OCI-LY7 (cell line): Measurements from ENCODE around the gene RPL32. TPM values are rescaled to one million over a fixed set of nuclear protein-coding genes. Genes with fewer than 3 reads are reported as not detected.

Source experiments
- BruUV-seq: library from RNA; stranded (reverse); fragments of 400-500 nt; replicated peaks from 2 replicates; lab custom pipeline; 2021; lab: Mats Ljungman, UMichigan
- CTCF ChIA-PET: fragments of 300-600 bp; sonication (Branson Sonifier 250); formaldehyde crosslinking; loops from one replicate; lab custom pipeline; 2022; ENCODE audit warnings: antibody characterized with exemption; ENCODE audit not compliant: unreplicated experiment; lab: Charles Lee
- POLR2A ChIA-PET: fragments of 300-600 bp; sonication (Branson Sonifier 250); formaldehyde crosslinking; loops from one replicate; lab custom pipeline; 2022; ENCODE audit warnings: antibody characterized with exemption; lab: Charles Lee
- DNase-seq: peaks from one replicate; pipeline ENCODE4 v3.0.0-alpha.2; 2015; ENCODE audit warnings: low spot score
- H2AFZ ChIP-seq: fragments of 200-600 bp; sonication (generic), shearing (Covaris generic); 2 replicates; pipeline ENCODE4 v1.6.1; 2014; ENCODE audit warnings: mild to moderate bottlenecking, antibody characterized with exemption, low read length, moderate library complexity
- H3K27ac ChIP-seq: fragments of 200-600 bp; sonication (generic); 2 replicates; pipeline ENCODE4 v1.5.1; 2014; ENCODE audit warnings: mixed run types, low read depth, mild to moderate bottlenecking, moderate library complexity, low read length, inconsistent platforms; ENCODE audit not compliant: poor library complexity, severe bottlenecking
- H3K36me3 ChIP-seq: fragments of 200-600 bp; sonication (generic); 2 replicates; pipeline ENCODE4 v1.6.1; 2014; ENCODE audit warnings: mild to moderate bottlenecking, antibody characterized with exemption, low read length, moderate library complexity, mixed read lengths; ENCODE audit not compliant: insufficient read depth
- H3K4me1 ChIP-seq: fragments of 200-600 bp; sonication (generic); 2 replicates; pipeline ENCODE4 v1.5.1; 2014; ENCODE audit warnings: mild to moderate bottlenecking, low read length; ENCODE audit not compliant: insufficient read depth, poor library complexity, severe bottlenecking
- H3K4me2 ChIP-seq: fragments of 200-600 bp; sonication (generic); 2 replicates; pipeline ENCODE4 v1.6.1; 2014; ENCODE audit warnings: mild to moderate bottlenecking, low read length
- H3K4me3 ChIP-seq: fragments of 200-600 bp; sonication (generic); 2 replicates; pipeline ENCODE4 v1.5.1; 2014; ENCODE audit warnings: mild to moderate bottlenecking, low read depth, low read length; ENCODE audit not compliant: poor library complexity, severe bottlenecking
- H3K79me2 ChIP-seq: fragments of 200-600 bp; sonication (generic); 2 replicates; pipeline ENCODE4 v1.6.1; 2016; ENCODE audit warnings: low read depth, mild to moderate bottlenecking, low read length, moderate library complexity, mixed read lengths; ENCODE audit not compliant: insufficient read depth
- H3K9me2 ChIP-seq: fragments of 200-600 bp; sonication (generic); 2 replicates; pipeline ENCODE4 v1.6.1; 2016; ENCODE audit warnings: mild to moderate bottlenecking, low read length, mixed read lengths; ENCODE audit not compliant: insufficient read depth
- H3K9me3 ChIP-seq: fragments of 200-600 bp; sonication (generic); 2 replicates; pipeline ENCODE4 v1.6.1; 2014; ENCODE audit warnings: mild to moderate bottlenecking, mixed run types, low read length, mixed read lengths
- H4K20me1 ChIP-seq: fragments of 200-600 bp; sonication (generic); 2 replicates; pipeline ENCODE4 v1.6.1; 2014; ENCODE audit warnings: mild to moderate bottlenecking, antibody characterized with exemption, low read length, moderate library complexity, mixed read lengths; ENCODE audit not compliant: insufficient read depth
- CTCF ChIP-seq: fragments of 200-600 bp; sonication (generic); conservative IDR thresholded peaks from 2 replicates; pipeline ENCODE4 v1.5.1; 2014; ENCODE audit warnings: mild to moderate bottlenecking, antibody characterized with exemption, low read length, moderate library complexity, mixed read lengths
- EZH2phosphoT487 ChIP-seq: fragments of 200-600 bp; sonication (generic); IDR thresholded peaks from 2 replicates; pipeline ENCODE4 v1.6.1; 2018; ENCODE audit warnings: low read depth, borderline replicate concordance, mild to moderate bottlenecking, mixed run types, antibody characterized with exemption, low read length, moderate library complexity, mixed read lengths
- intact Hi-C: fragments of 100-400 bp; cut with micrococcal nuclease; formaldehyde crosslinking; loops from one replicate; pipeline ENCODE4 v1.10.0; 2022; ENCODE audit not compliant: unreplicated experiment
- total RNA-seq, 2 experiments: library from RNA; depleted of rRNA in 1 of 2; stranded (reverse); fragments of >200 nt in 1 of 2; shearing (Covaris generic) in 1 of 2; gene quantifications; 2 replicates each; pipeline ENCODE4 v1.2.3, GENCODE V29; 2014 to 2022

Gene RPL32
- total RNA-seq, 2 experiments from 2014 or later = 2,099 to 3,717 TPM

DNA sequence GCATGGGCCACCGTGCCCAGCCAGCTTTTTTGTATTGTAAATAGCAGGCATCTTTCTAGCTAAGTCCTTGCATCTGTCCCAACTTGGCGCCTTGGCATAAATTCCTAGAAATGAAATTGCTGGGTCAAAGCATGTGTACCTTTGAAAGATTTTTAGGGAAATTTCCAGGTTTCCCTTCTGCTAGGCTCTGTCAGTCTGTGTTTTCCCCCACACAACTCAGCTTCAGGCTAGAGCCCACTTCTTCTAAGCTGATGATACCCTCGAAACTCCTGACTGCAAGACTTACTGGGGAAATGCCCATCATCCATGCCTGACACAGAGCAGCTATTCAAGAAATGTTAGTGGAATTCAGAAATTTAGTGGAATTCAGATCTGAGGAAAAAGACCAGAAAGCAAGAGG is 10.8 kb upstream of the RPL32 start:
- no peak for DNase-seq
- Histone ChIP-seq H3K27ac (no peak overlapping the region), H3K36me3 (no peaks in the 10 kb centered on the region), H3K4me1 (no peaks in the 10 kb centered on the region), H3K4me2 (no peak overlapping the region), H4K20me1 (no peaks in the 10 kb centered on the region), H3K9me2 (no peaks in the 10 kb centered on the region), H3K4me3 (no peak overlapping the region), H3K79me2 (no peaks in the 10 kb centered on the region), H2AFZ (no peak overlapping the region), H3K9me3 (no peaks in the 10 kb centered on the region)
- BruUV-seq = no TSS peak
- CTCF ChIA-PET = no interaction called here
- intact Hi-C loops = no loop called here
- POLR2A ChIA-PET = interaction anchor here (0.6 kb wide), 1 partner anchor 213 kb away, joined by 3 read pairs; no protein-coding TSS in a partner anchor
- TF ChIP-seq CTCF (no peak), EZH2phosphoT487 (no peak)

DNA sequence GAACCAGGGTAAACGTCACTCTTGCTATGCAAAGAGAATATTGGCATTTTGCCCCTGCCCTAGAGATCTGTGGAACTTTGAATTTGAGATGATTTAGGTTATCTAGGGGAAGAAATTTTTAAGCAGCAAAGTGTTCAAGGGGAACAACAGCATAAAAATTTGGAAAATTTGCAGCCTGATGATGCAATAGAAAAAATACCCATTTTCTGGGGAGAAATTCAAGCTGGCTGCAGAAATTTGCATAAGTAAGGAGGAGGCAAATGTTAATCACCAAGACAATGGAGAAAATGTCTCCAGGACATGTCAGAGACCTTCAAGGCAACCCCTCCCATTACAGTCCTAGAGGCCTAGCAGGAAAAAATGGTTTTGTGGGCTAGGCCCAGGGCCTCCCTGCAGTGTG is 4.4 kb upstream of the RPL32 start:
- no TSS peak for BruUV-seq
- TF ChIP-seq CTCF = no peak
- no peak for TF ChIP-seq EZH2phosphoT487
- Histone ChIP-seq H4K20me1 (peaks cover 3% of the 10 kb centered on the region; the same call in 1 of the 2 replicates), H3K4me3 (no peak overlapping the region), H3K4me1 (peaks cover 5% of the 10 kb centered on the region), H3K4me2 (no peak overlapping the region), H3K79me2 (peaks cover 6% of the 10 kb centered on the region), H3K9me2 (no peaks in the 10 kb centered on the region), H2AFZ (no peak overlapping the region), H3K9me3 (no peaks in the 10 kb centered on the region), H3K27ac (no peak overlapping the region), H3K36me3 (peaks cover 4% of the 10 kb centered on the region)
- DNase-seq = no peak
- intact Hi-C loops = no loop called here
- ChIA-PET CTCF (no interaction called here), POLR2A (interaction anchor here (0.6 to 1.4 kb wide), 2 partner anchors 12 to 13 kb away, joined by 3 to 4 read pairs; no protein-coding TSS in a partner anchor)

DNA sequence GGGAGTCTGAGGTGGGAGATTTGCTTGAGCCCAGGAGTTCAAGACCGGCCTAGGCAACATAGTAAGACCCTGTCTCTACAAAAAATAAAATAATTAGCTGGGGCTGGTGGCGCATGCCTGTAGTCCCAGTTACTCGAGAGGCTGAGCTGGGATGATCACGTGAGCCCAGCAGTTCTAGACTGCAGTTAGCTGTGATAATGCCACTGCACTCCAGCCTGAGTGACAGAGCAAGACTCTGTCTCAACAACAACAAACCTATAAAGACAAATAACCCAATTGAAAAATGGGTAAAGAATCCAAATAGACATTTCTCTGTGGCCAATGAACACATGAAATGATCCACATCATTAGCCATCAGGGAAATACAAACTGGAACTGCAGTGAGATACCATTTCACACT is 1.1 kb upstream of the RPL32 start:
- intact Hi-C loops = loop anchor here (5.0 kb wide), 1 partner anchor 135 kb away; no protein-coding TSS in a partner anchor
- TF ChIP-seq EZH2phosphoT487 = no peak
- no peak for TF ChIP-seq CTCF
- no peak overlapping the region for H3K27ac ChIP-seq
- CTCF ChIA-PET = interaction anchor here (2.3 kb wide), 1 partner anchor 55 kb away, joined by 8 read pairs; no protein-coding TSS in a partner anchor
- no TSS peak for BruUV-seq
- peaks cover 32% of the 10 kb centered on the region for H4K20me1 ChIP-seq
- H3K79me2 ChIP-seq = peaks cover 39% of the 10 kb centered on the region
- peak overlapping the region; percentile 78; the same call in 1 of the 2 replicates for H2AFZ ChIP-seq
- H3K4me1 ChIP-seq = peaks cover 32% of the 10 kb centered on the region
- DNase-seq = no peak
- H3K4me2 ChIP-seq = no peak overlapping the region
- no peaks in the 10 kb centered on the region for H3K9me2 ChIP-seq
- peaks cover 37% of the 10 kb centered on the region for H3K36me3 ChIP-seq
- POLR2A ChIA-PET = interaction anchor here (0.8 to 1.4 kb wide), 4 partner anchors 10 to 95 kb away, joined by 3 to 4 read pairs (median 3); no protein-coding TSS in a partner anchor
- H3K4me3 ChIP-seq = no peak overlapping the region
- H3K9me3 ChIP-seq = no peaks in the 10 kb centered on the region
